ENCODE measurements around the gene SENP3. TPM values are rescaled to one million over a fixed set of nuclear protein-coding genes. Genes with fewer than 3 reads are reported as not detected.

The SENP3 gene
- total and polyA plus RNA-seq, 2 of the 13 experiments (the other 11 are each of a cell fraction or from before 2014, with no cell fraction given), result 55.8 to 75.4 TPM

DNA sequence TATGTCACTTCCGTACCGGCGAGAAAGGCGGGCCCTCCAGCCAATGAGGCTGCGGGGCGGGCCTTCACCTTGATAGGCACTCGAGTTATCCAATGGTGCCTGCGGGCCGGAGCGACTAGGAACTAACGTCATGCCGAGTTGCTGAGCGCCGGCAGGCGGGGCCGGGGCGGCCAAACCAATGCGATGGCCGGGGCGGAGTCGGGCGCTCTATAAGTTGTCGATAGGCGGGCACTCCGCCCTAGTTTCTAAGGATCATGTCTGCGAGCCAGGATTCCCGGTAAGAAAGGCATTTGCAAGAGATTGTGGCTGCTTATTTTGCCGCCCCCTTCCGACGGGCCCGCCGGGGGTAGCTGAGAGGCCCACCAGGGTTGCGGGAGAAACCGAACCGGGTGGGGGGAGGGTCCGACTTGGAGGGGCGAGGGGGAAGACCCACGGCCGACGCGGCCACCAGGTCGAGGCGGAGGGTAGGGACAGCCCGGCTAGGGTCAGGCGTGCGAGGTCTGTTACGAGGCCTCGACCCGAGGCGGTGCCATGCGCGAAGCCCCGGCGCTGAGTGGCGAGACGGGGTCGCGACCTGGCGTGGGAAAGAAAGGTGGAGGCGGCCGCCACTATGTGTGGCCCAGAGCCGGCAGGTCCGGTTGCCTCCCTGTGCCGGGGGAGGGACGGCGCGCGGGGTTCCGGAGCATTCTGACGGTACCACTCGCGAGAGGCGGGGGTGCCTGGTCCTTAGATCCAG lies 11.0 kb downstream of the SENP3 start (continued):
- TF ChIP-seq, protein P1, sequence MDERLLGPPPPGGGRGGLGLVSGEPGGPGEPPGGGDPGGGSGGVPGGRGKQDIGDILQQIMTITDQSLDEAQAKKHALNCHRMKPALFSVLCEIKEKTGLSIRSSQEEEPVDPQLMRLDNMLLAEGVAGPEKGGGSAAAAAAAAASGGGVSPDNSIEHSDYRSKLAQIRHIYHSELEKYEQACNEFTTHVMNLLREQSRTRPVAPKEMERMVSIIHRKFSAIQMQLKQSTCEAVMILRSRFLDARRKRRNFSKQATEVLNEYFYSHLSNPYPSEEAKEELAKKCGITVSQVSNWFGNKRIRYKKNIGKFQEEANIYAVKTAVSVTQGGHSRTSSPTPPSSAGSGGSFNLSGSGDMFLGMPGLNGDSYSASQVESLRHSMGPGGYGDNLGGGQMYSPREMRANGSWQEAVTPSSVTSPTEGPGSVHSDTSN (CRISPR knock-in tag; IDR thresholded peaks at IDR 0.05), result peak; percentile 99
- no peak for TF ChIP-seq EHMT2 (IDR thresholded peaks at IDR 0.05; ENCODE audit: borderline replicate concordance, low read depth, low read length)
- no peak for TF ChIP-seq FOSL1 (CRISPR knock-in tag; IDR thresholded peaks at IDR 0.05; ENCODE audit: borderline replicate concordance)
- TF ChIP-seq ZSCAN22 (CRISPR knock-in tag; IDR thresholded peaks at IDR 0.05), result no peak
- TF ChIP-seq, protein P2, sequence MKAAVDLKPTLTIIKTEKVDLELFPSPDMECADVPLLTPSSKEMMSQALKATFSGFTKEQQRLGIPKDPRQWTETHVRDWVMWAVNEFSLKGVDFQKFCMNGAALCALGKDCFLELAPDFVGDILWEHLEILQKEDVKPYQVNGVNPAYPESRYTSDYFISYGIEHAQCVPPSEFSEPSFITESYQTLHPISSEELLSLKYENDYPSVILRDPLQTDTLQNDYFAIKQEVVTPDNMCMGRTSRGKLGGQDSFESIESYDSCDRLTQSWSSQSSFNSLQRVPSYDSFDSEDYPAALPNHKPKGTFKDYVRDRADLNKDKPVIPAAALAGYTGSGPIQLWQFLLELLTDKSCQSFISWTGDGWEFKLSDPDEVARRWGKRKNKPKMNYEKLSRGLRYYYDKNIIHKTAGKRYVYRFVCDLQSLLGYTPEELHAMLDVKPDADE (CRISPR knock-in tag; IDR thresholded peaks at IDR 0.05), result peak; percentile 12; the same call in 1 of the 2 replicates
- TF ChIP-seq ZNF749 (CRISPR knock-in tag; IDR thresholded peaks at IDR 0.05; ENCODE audit: borderline replicate concordance), result no peak
- no peak for TF ChIP-seq FLYWCH1 (CRISPR knock-in tag; IDR thresholded peaks at IDR 0.05)
- peak; percentile 61 for TF ChIP-seq TBL1XR1 (IDR thresholded peaks at IDR 0.05; ENCODE audit: borderline replicate concordance, low read length, partially characterized antibody)
- TF ChIP-seq ZNF264 (CRISPR knock-in tag; IDR thresholded peaks at IDR 0.05), result no peak
- no peak for TF ChIP-seq ATAD3A (CRISPR knock-in tag; IDR thresholded peaks at IDR 0.05)
- TF ChIP-seq, protein P3, sequence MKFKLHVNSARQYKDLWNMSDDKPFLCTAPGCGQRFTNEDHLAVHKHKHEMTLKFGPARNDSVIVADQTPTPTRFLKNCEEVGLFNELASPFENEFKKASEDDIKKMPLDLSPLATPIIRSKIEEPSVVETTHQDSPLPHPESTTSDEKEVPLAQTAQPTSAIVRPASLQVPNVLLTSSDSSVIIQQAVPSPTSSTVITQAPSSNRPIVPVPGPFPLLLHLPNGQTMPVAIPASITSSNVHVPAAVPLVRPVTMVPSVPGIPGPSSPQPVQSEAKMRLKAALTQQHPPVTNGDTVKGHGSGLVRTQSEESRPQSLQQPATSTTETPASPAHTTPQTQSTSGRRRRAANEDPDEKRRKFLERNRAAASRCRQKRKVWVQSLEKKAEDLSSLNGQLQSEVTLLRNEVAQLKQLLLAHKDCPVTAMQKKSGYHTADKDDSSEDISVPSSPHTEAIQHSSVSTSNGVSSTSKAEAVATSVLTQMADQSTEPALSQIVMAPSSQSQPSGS (CRISPR knock-in tag; IDR thresholded peaks at IDR 0.05), result peak; percentile 88
- TF ChIP-seq ZNF24 (IDR thresholded peaks at IDR 0.05), result no peak
- TF ChIP-seq ZNF883 (CRISPR knock-in tag; IDR thresholded peaks at IDR 0.05; ENCODE audit: not compliant biosample characterization), result no peak
- peak; percentile 59 for TF ChIP-seq HNRNPK (IDR thresholded peaks at IDR 0.05; ENCODE audit: low read depth, low read length, poor library complexity, severe bottlenecking)
- TF ChIP-seq, protein P4, sequence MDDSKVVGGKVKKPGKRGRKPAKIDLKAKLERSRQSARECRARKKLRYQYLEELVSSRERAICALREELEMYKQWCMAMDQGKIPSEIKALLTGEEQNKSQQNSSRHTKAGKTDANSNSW (CRISPR knock-in tag; IDR thresholded peaks at IDR 0.05; ENCODE audit: borderline replicate concordance), result no peak
- TF ChIP-seq, protein P5, sequence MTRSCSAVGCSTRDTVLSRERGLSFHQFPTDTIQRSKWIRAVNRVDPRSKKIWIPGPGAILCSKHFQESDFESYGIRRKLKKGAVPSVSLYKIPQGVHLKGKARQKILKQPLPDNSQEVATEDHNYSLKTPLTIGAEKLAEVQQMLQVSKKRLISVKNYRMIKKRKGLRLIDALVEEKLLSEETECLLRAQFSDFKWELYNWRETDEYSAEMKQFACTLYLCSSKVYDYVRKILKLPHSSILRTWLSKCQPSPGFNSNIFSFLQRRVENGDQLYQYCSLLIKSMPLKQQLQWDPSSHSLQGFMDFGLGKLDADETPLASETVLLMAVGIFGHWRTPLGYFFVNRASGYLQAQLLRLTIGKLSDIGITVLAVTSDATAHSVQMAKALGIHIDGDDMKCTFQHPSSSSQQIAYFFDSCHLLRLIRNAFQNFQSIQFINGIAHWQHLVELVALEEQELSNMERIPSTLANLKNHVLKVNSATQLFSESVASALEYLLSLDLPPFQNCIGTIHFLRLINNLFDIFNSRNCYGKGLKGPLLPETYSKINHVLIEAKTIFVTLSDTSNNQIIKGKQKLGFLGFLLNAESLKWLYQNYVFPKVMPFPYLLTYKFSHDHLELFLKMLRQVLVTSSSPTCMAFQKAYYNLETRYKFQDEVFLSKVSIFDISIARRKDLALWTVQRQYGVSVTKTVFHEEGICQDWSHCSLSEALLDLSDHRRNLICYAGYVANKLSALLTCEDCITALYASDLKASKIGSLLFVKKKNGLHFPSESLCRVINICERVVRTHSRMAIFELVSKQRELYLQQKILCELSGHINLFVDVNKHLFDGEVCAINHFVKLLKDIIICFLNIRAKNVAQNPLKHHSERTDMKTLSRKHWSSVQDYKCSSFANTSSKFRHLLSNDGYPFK (CRISPR knock-in tag; IDR thresholded peaks at IDR 0.05; ENCODE audit: borderline replicate concordance), result peak; percentile 91
- TF ChIP-seq HOXA3 (CRISPR knock-in tag; IDR thresholded peaks at IDR 0.05), result no peak
- TF ChIP-seq NFE2 (CRISPR knock-in tag; IDR thresholded peaks at IDR 0.05), result no peak
- no peak; the same call in none of the 2 replicates for TF ChIP-seq ZFY (CRISPR knock-in tag; IDR thresholded peaks at IDR 0.05)
- TF ChIP-seq, protein P6, sequence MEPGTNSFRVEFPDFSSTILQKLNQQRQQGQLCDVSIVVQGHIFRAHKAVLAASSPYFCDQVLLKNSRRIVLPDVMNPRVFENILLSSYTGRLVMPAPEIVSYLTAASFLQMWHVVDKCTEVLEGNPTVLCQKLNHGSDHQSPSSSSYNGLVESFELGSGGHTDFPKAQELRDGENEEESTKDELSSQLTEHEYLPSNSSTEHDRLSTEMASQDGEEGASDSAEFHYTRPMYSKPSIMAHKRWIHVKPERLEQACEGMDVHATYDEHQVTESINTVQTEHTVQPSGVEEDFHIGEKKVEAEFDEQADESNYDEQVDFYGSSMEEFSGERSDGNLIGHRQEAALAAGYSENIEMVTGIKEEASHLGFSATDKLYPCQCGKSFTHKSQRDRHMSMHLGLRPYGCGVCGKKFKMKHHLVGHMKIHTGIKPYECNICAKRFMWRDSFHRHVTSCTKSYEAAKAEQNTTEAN (CRISPR knock-in tag; conservative IDR thresholded peaks at IDR 0.05), result peak; percentile 14; the same call in 1 of the 2 replicates
- peak; percentile 61; the same call in 1 of the 2 replicates for TF ChIP-seq ZBTB8A (CRISPR knock-in tag; IDR thresholded peaks at IDR 0.05; ENCODE audit: borderline replicate concordance, low read depth)
- no peak; the same call in 1 of the 2 replicates for TF ChIP-seq ZBTB7B (CRISPR knock-in tag; IDR thresholded peaks at IDR 0.05)
